OCI-LY3 (cell line): ENCODE measurements around the gene NFIB.

Experiments
- H2AFZ ChIP-seq: fragments of 200-600, 300-600 bp; shearing (Covaris generic); 2 replicates; pipeline ENCODE4 v1.6.0; 2014; ENCODE audit warnings: antibody characterized with exemption, low read depth, low read length
- H3K27ac ChIP-seq: fragments of 200-600, 300-600 bp; sonication (generic); 2 replicates; pipeline ENCODE4 v1.5.1; 2014; ENCODE audit warnings: mild to moderate bottlenecking, low read length, moderate library complexity, mixed read lengths
- H3K27me3 ChIP-seq: fragments of 200-600, 300-600 bp; sonication (generic); 2 replicates; pipeline ENCODE4 v1.6.1; 2014; ENCODE audit warnings: low read depth, low read length, mixed read lengths
- H3K36me3 ChIP-seq: fragments of 200-600, 300-600 bp; sonication (generic); replicated peaks from 2 replicates; pipeline ENCODE3; 2014; ENCODE audit warnings: low read depth, low read length, mixed read lengths
- H3K4me1 ChIP-seq: fragments of 300-600, 200-600 bp; sonication (generic); 2 replicates; pipeline ENCODE4 v1.6.1; 2014; ENCODE audit warnings: low read length, mixed read lengths
- H3K4me2 ChIP-seq: fragments of 200-600, 300-600 bp; sonication (generic); 2 replicates; pipeline ENCODE4 v1.6.1; 2014; ENCODE audit warnings: low read length, mixed read lengths
- H3K4me3 ChIP-seq: fragments of 300-600, 200-600 bp; sonication (generic); 2 replicates; pipeline ENCODE4 v1.5.1; 2014; ENCODE audit warnings: antibody characterized with exemption, mild to moderate bottlenecking, low read length, moderate library complexity
- H3K79me2 ChIP-seq: fragments of 300-600, 200-600 bp; shearing (Covaris generic); 2 replicates; pipeline ENCODE4 v1.6.1; 2014; ENCODE audit warnings: mild to moderate bottlenecking, low read length, mixed read lengths
- H3K9ac ChIP-seq: fragments of 300-600, 200-600 bp; shearing (Covaris generic); 2 replicates; pipeline ENCODE4 v1.6.0; 2014; ENCODE audit warnings: mild to moderate bottlenecking, low read length, moderate library complexity
- H3K9me3 ChIP-seq: fragments of 200-600, 300-600 bp; shearing (Covaris generic); 2 replicates; pipeline ENCODE4 v1.6.1; 2014; ENCODE audit warnings: low read length, mixed read lengths; ENCODE audit not compliant: insufficient read depth
- H4K20me1 ChIP-seq: fragments of 200-600, 300-600 bp; sonication (generic); 2 replicates; pipeline ENCODE4 v1.6.1; 2016; ENCODE audit warnings: low read length, mixed read lengths; ENCODE audit not compliant: insufficient read depth
- EZH2phosphoT487 ChIP-seq: fragments of 200-600 bp; shearing (Covaris generic); IDR thresholded peaks from 2 replicates; pipeline ENCODE4 v1.6.1; 2018; ENCODE audit warnings: antibody characterized with exemption, mixed run types, low read depth
- TF ChIP-seq, protein P1 (sequence below): fragments of 200-600, 300-600 bp; sonication (generic); IDR thresholded peaks from 2 replicates; pipeline ENCODE4 v1.5.1; 2014; ENCODE audit warnings: antibody characterized with exemption, low read length, low read depth

The NFIB gene

DNA sequence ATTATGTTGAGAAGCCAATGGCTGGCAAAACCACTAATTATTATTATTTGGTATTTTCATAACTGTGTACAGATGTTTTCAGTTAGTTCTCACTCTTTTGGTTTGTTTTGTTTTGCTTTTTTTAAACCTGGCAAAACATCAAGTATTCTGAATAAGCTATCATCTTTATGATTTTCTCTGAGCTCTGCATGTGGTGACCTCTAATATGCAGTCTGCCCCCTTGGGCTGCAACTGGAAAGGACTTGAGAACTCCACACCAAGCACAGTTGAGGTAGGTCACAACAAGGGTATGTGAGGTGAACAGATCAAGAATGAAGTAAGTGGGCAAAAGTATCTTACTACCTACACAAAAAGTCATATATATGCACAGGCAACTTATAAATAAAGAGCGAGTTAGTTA lies 202.2 kb downstream of the NFIB start:
- Histone ChIP-seq H3K27ac (no peak overlapping the region), H3K4me2 (no peak overlapping the region), H3K9ac (no peak overlapping the region), H3K27me3 (peaks cover 10% of the 10 kb centered on the region), H3K4me1 (no peaks in the 10 kb centered on the region), H2AFZ (no peak overlapping the region), H3K36me3 (no peaks in the 10 kb centered on the region), H3K79me2 (no peaks in the 10 kb centered on the region), H3K4me3 (no peak overlapping the region), H4K20me1 (no peaks in the 10 kb centered on the region), H3K9me3 (no peaks in the 10 kb centered on the region)
- TF ChIP-seq EZH2phosphoT487: no peak
- TF ChIP-seq, protein P1, sequence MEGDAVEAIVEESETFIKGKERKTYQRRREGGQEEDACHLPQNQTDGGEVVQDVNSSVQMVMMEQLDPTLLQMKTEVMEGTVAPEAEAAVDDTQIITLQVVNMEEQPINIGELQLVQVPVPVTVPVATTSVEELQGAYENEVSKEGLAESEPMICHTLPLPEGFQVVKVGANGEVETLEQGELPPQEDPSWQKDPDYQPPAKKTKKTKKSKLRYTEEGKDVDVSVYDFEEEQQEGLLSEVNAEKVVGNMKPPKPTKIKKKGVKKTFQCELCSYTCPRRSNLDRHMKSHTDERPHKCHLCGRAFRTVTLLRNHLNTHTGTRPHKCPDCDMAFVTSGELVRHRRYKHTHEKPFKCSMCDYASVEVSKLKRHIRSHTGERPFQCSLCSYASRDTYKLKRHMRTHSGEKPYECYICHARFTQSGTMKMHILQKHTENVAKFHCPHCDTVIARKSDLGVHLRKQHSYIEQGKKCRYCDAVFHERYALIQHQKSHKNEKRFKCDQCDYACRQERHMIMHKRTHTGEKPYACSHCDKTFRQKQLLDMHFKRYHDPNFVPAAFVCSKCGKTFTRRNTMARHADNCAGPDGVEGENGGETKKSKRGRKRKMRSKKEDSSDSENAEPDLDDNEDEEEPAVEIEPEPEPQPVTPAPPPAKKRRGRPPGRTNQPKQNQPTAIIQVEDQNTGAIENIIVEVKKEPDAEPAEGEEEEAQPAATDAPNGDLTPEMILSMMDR: no peak

DNA sequence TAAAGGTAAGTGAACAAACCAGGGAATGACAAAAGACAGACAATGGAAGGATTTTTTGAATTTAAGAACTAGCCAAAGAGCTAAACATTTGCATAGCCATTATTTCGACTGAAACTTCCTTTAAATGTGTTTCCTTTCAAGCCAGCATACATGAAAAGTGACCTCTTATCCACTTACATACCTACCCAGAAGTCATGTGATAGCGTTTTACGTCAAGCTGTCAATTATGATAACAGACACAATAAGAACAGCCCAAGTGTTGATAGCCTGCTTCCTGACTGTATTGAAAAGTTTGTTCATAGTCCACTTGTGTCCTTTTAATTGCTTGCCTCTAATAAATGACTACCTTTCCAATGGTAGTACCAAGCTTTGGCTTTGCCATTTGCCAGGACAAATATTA lies 206.0 kb downstream of the NFIB start:
- Histone ChIP-seq H3K27me3 (no peaks in the 10 kb centered on the region), H3K9me3 (no peaks in the 10 kb centered on the region), H3K79me2 (no peaks in the 10 kb centered on the region), H4K20me1 (no peaks in the 10 kb centered on the region), H3K9ac (no peak overlapping the region), H3K4me1 (no peaks in the 10 kb centered on the region), H3K27ac (no peak overlapping the region), H3K36me3 (no peaks in the 10 kb centered on the region), H2AFZ (no peak overlapping the region), H3K4me2 (no peak overlapping the region), H3K4me3 (no peak overlapping the region)
- no peak for TF ChIP-seq EZH2phosphoT487
- TF ChIP-seq, protein P1: no peak

DNA sequence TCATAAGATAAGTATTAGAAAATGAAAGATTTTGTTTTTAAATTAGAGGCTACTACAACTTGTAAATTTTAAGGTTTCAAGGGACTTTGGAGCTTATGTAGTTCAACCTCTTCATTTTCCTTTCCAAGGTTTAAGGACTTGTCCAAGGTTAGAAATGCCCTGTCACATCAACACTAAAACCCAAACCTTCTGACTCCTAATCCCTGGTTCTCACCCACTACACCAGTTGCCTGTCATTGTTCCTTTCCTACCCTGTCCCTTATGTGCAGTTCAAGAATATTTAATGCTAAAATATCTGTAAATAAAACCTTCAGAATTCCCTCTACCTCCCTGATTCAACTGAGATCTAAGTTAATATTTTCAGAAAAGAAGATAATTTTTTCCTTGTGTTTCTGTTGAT lies 206.4 kb downstream of the NFIB start:
- Histone ChIP-seq H3K27ac (no peak overlapping the region), H3K27me3 (no peaks in the 10 kb centered on the region), H2AFZ (no peak overlapping the region), H3K4me1 (no peaks in the 10 kb centered on the region), H3K4me3 (no peak overlapping the region), H3K36me3 (no peaks in the 10 kb centered on the region), H3K9me3 (no peaks in the 10 kb centered on the region), H4K20me1 (no peaks in the 10 kb centered on the region), H3K9ac (no peak overlapping the region), H3K4me2 (no peak overlapping the region), H3K79me2 (no peaks in the 10 kb centered on the region)
- TF ChIP-seq, protein P1: no peak

DNA sequence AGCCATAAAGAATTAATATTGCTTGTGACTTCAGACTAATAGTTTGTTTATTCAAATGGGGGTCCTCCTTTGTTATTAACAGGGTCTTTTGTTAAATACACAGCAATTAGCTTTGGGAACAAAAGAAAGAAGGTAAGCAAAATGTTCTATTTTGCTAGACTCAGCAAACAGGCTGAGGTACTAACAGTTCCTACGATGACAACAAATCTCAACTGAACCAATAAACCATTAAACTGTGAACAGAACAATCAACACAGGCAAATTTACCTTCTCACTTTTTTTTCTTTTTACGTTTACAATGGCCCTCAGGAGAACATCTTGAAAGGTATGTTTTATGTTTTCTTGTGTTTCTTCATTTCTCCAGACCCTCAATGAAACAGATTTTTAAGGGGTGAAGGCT lies 207.2 kb downstream of the NFIB start:
- Histone ChIP-seq H3K4me1 (no peaks in the 10 kb centered on the region), H3K4me3 (no peak overlapping the region), H3K4me2 (no peak overlapping the region), H3K9ac (no peak overlapping the region), H3K36me3 (no peaks in the 10 kb centered on the region), H3K79me2 (no peaks in the 10 kb centered on the region), H3K27me3 (no peaks in the 10 kb centered on the region), H2AFZ (no peak overlapping the region), H3K27ac (no peak overlapping the region), H3K9me3 (no peaks in the 10 kb centered on the region), H4K20me1 (no peaks in the 10 kb centered on the region)
- no peak for TF ChIP-seq EZH2phosphoT487
- TF ChIP-seq, protein P1: no peak
